GM19035 (cell line): ENCODE results near the gene INPP5J.

Experiments used
- ATAC-seq: cut with Tn5 transposase; IDR thresholded peaks from one replicate; pipeline ENCODE4 v1.9.1; 2021; ENCODE audit not compliant: unreplicated experiment

The INPP5J gene

GRCh38 chr22:31123292-31123602 is 481 bp downstream of the INPP5J start:
- ATAC-seq: no peak

DNA sequence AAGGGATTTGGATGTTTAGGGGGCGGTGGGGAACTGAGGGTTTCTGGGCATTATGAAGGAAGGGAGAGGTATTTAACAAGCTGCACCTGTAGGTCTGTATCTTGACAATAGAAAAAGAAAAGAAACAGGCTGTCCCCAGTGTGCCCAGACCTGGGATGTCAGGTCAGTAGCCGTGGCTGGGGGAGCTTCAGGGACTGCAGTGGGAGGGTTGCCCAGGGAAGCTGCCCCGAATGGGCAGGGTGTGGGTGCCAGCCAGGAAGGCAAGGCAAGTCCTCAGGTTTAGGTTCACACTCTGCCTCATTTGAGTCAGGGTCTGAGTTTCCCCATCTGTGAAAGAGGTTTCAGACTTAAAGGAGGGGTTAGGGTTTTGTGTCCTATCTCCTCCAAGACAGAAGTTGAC is 1.5 kb downstream of the INPP5J start:
- ATAC-seq: no peak

DNA sequence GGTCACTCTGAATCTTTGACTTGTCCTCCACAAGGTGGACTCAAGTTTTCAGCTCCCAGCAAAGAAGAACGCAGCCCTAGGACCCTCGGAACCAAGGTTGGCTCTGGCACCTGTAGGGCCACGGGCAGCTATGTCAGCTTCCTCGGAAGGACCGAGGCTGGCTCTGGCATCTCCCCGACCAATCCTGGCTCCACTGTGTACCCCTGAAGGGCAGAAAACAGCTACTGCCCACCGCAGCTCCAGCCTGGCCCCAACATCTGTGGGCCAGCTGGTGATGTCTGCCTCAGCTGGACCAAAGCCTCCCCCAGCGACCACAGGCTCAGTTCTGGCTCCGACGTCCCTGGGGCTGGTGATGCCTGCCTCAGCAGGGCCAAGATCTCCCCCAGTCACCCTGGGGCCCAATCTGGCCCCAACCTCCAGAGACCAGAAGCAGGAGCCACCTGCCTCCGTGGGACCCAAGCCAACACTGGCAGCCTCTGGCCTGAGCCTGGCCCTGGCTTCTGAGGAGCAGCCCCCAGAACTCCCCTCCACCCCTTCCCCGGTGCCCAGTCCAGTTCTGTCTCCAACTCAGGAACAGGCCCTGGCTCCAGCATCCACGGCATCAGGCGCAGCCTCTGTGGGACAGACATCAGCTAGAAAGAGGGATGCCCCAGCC is 2.2 kb downstream of the INPP5J start:
- no peak for ATAC-seq

DNA sequence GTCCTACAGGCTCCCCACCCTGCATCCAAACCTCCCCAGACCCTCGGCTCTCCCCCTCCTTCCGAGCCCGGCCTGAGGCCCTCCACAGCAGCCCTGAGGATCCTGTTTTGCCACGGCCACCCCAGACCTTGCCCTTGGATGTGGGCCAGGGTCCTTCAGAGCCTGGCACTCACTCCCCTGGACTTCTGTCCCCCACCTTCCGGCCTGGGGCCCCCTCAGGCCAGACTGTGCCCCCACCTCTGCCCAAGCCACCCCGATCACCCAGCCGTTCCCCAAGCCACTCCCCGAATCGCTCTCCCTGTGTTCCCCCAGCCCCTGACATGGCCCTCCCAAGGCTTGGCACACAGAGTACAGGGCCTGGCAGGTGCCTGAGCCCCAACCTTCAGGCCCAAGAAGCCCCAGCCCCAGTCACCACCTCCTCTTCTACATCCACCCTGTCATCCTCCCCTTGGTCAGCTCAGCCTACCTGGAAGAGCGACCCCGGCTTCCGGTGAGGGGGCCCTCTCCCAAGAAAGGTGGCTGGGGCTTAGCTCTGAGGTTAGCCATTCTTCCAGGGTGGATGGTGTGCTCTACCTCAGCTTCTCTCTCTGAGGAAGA is 2.9 kb downstream of the INPP5J start:
- ATAC-seq: no peak

DNA sequence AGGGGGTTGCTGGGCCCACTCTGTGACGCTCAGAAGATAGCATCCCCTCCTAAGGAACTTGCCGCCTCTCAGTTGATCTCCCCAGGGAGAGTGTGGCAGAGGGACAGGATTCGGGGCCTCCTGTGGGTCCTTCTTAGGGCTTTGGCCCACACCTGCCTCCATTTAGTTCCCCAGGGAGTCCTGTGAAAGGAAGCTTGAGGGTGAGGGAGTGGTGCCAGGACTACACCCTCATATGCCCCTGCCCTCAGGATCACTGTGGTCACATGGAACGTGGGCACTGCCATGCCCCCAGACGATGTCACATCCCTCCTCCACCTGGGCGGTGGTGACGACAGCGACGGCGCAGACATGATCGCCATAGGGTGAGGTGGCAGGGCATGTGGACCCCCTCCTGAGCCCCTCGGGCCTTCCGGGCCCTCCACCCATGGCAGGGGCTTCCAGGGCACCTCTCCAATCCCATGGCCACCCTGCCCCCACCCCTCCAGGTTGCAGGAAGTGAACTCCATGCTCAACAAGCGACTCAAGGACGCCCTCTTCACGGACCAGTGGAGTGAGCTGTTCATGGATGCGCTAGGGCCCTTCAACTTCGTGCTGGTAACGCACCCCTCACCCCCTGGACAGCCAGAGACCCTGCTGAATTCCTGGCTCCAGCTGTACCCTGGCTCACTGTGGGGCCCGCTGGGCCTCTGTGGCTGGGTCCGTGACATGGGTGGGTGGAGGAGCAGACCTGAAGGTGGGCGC is 3.5 kb downstream of the INPP5J start:
- ATAC-seq: no peak

GRCh38 chr22:31126869-31127175 is 4.1 kb downstream of the INPP5J start:
- ATAC-seq: no peak

DNA sequence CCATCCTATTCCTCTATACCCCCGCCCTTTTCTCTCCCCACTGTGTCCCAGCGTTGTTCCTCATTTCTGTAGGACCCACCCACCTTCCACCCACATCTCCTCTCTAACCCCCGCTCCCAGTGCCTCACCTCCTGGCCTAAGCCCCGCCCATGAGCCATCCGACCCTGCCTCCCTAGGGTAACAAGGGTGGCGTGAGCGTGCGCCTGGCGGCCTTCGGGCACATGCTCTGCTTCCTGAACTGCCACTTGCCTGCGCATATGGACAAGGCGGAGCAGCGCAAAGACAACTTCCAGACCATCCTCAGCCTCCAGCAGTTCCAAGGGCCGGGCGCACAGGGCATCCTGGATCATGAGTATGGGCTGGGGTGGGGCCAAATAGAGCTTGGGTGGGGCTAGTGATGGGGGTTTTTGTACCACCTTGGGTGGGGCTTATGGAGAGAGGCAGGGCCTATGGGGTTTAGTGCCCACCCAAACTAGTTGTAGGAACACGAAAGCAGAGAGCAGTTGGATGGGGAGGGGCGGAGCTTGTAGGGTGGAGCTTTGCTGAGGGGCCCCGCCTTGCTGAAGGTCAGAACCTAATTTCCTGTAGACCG is 4.5 kb downstream of the INPP5J start:
- no peak for ATAC-seq

DNA sequence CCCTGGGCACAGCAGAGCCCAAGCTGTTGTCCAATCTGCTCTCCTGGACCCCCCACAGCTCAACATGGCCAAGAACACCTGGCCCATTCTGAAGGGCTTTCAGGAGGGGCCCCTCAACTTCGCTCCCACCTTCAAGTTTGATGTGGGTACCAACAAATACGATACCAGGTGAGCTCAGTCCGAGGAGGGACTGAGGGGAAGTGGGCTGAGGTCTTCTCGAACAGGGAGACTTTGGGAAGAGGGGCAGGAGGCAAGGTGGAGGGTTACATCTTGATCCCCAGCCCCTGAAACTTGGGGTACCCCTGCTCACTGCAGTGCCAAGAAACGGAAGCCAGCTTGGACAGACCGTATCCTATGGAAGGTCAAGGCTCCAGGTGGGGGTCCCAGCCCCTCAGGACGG is 5.4 kb downstream of the INPP5J start:
- ATAC-seq: no peak

- no peak for ATAC-seq
These were observed 8.1 kb downstream of the INPP5J start for GRCh38 chr22:31130873-31131272.

DNA sequence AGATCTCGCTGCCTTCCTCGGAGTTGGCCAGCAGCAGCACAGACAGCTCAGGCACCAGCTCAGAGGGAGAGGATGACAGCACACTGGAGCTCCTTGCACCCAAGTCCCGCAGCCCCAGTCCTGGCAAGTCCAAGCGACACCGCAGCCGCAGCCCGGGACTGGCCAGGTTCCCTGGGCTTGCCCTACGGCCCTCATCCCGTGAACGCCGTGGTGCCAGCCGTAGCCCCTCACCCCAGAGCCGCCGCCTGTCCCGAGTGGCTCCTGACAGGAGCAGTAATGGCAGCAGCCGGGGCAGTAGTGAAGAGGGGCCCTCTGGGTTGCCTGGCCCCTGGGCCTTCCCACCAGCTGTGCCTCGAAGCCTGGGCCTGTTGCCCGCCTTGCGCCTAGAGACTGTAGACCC is 11.1 kb downstream of the INPP5J start:
- no peak for ATAC-seq

- no peak for ATAC-seq
These were observed 11.9 kb downstream of the INPP5J start for GRCh38 chr22:31134688-31135087.

GRCh38 chr22:31135706-31136105 is 12.9 kb downstream of the INPP5J start:
- no peak for ATAC-seq

DNA sequence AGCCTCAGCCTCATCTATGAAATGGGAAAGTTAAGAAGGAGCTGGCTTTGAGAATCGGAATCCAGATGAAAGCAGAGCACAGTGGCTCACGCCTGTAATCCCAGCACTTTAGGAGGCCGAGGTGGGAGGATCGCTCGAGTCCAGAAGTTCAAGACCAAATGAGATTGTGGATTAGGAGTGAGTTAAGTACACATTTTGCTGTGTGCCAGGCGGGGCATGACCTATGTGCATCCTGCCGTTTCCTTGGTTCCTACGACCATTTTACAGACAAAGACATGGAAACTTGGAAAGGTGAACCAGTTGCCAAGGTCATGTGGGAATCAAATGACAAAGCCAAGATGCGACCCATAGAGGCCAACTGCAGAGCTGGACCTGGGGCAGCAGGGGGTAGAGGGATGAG is 13.4 kb downstream of the INPP5J start:
- no peak for ATAC-seq

GRCh38 chr22:31136711-31137110 is 13.9 kb downstream of the INPP5J start:
- ATAC-seq: no peak

DNA sequence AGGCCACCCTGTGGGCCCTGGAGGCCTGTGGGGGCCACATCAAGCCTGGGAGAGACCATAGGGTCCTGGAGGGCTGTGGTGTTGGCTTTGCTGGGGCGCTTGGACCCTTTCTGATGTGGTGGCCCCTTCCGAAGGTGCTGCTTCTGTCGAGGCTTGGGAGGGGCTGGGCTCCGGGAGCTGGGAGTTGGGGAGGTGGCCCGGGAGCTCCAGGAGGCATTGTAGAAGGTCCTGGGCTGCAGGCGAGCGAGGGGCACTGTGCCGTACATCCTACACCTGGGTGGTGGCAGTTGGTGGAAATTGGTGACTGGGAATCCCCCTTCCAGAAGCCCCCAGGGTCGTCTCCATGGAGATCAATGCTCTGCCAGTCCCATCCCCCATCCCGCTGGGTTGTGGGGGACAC is 15.0 kb downstream of the INPP5J start:
- no peak for ATAC-seq

DNA sequence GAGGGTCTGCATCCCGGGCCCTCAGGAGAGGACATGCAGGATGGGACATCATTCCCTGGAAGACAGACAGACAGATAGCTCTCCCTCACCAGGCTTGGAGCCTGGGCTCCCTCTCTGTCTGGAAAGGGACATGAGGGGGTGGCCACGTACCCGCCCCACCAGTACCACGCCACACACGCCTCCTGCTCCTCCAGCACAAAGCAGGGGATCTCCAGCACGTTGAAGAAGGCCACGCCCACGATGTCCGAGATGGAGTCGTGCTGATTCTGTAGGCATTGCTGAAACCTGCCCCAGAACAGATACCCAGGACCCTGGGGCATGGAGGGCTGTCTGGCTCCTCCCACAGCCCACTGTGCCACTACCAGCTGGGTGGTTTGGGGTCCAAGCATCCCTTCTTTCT is 15.4 kb downstream of the INPP5J start:
- ATAC-seq: no peak

DNA sequence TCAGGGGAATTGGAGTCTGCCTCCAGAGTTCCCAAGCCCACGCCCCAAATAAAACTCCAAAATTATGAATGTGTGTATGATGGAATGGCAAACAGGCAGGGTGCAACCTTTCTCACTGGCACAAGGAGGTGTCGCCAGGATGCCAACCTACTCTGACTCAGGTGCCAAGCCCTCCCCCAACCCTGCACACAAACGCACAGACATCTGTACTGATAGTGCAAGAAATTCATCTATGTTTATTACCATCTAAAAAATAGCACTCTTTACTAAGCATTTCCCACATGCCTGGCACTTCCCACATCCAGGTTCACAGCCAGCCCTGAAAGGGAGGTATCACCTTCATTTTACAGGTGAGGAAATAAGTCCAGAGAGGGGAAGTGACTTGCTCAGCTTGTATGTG is 16.3 kb downstream of the INPP5J start:
- ATAC-seq: no peak

DNA sequence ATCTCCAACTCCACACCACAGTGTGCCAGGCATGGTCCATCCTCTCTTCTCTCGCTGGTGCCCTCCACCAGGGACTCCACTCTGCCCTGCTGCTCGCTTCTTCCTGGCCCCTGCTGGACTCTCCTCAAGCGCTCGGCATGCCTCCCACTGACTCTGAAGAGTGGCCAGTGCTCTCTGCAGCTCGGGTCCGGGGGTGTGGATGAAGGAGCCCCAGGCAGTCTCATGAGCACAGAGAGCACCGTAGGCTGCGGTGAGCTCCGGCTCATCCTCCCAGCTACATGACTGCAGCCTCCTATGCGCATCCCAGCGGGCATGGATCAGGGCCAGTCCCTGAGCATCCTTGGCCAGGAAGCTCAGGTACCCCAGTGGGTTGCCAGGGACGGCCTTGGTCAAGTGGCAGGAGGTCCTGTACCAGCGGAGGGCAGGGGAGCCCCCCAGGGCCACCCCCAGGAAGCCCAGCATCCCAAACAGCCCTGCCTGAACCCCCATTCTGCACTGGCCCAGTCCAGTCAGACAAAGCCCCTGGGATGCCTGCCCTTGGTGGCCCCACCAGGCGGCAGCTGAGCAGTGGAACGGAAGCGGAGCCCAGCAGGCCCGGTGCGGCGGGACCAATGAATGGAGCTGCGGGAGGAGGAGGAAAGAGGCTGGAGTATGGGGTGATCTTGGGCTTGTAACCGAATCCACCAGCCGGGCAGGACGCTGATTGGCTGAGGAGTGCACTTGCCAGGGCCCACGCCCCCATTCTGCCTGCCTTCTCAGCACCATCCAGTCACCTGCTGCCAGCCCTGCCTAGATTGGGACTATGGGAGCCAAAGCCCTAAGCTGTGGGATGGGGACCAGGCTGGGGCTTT is 17.3 kb downstream of the INPP5J start, which contains the start of gene PLA2G3:
Gene PLA2G3, minus strand, starts transcription at position 643 of the 851 bp plus-strand sequence. Its CDS starts 154 bp downstream, at position 489.
- ATAC-seq: no peak

- no peak for ATAC-seq
These were observed 18.0 kb downstream of the INPP5J start for GRCh38 chr22:31140746-31141145.

DNA sequence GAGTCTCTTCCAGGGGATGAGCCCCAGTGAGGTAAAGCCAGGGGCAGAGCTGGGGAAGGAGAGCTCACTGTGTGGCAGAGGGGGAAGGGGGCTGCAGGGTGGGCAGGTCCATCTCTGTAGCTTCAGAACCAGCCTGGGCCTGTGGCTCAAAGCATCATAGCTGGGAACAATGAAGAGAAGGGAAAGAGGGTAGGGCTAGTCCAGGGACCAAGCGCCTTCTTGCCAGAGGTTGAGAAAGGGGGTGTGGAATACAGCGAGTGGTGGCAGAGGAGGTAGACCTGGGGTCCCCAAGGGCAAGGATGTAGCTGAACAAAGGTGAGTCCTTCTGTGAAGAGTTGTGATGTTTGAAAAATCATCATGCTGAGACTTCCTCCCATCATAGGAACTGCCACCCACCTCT is 18.8 kb downstream of the INPP5J start:
- no peak for ATAC-seq

GRCh38 chr22:31142285-31142684 is 19.5 kb downstream of the INPP5J start:
- no peak for ATAC-seq
